T47D (cell line): ENCODE data around the gene RBPJL.

Source experiments
- DNase-seq, 2 experiments: peaks; one replicate each; pipeline versions ENCODE4 v3.0.0 to v3.0.0-alpha.2; 2011 to 2012; ENCODE audit warnings: low read depth in 1 of 2, low spot score in 1 of 2
- JUND ChIP-seq: IDR thresholded peaks from 2 replicates; pipeline ENCODE4 v1.6.1; 2012; ENCODE audit warnings: low read depth
- in situ Hi-C: cut with HindIII; loops from 2 replicates; pipeline ENCODE4 v1.10.0; 2016; ENCODE audit warnings: low sequenced_read_pairs, low pct_unique_long_range_greater_than_20kb

The RBPJL gene

GRCh38 chr20:45283551-45284057, 23.0 kb upstream of the RBPJL start:
- in situ Hi-C loops: no loop called here
- no peak for TF ChIP-seq JUND
- no peak for DNase-seq

GRCh38 chr20:45288376-45288775, 18.3 kb upstream of the RBPJL start:
- no peak for TF ChIP-seq JUND
- in situ Hi-C loops: no loop called here
- DNase-seq: no peak

GRCh38 chr20:45288860-45289259, 17.8 kb upstream of the RBPJL start:
- TF ChIP-seq JUND: no peak
- DNase-seq: no peak
- in situ Hi-C loops: no loop called here

GRCh38 chr20:45289942-45290676, 16.5 kb upstream of the RBPJL start:
- in situ Hi-C loops: no loop called here
- no peak for DNase-seq
- TF ChIP-seq JUND: no peak

GRCh38 chr20:45290677-45291355, 15.8 kb upstream of the RBPJL start:
- peak; percentile 89 to 90 for DNase-seq
- in situ Hi-C loops: no loop called here
- TF ChIP-seq JUND: no peak

- TF ChIP-seq JUND: no peak
- no peak for DNase-seq
- in situ Hi-C loops: no loop called here
Measured at GRCh38 chr20:45291526-45291925, 15.1 kb upstream of the RBPJL start.

GRCh38 chr20:45292343-45292742, 14.3 kb upstream of the RBPJL start:
- no peak for TF ChIP-seq JUND
- in situ Hi-C loops: no loop called here
- DNase-seq: no peak

- in situ Hi-C loops: no loop called here
- DNase-seq: peak; percentile 85 to 99
- TF ChIP-seq JUND: no peak
Measured at GRCh38 chr20:45293041-45294002, 13.3 kb upstream of the RBPJL start.

- DNase-seq: no peak
- TF ChIP-seq JUND: no peak
- in situ Hi-C loops: no loop called here
Measured at GRCh38 chr20:45294003-45294368, 12.7 kb upstream of the RBPJL start.

- in situ Hi-C loops: no loop called here
- TF ChIP-seq JUND: no peak
- DNase-seq: no peak
Measured at GRCh38 chr20:45294659-45295058, 12.0 kb upstream of the RBPJL start.

GRCh38 chr20:45297786-45298497, 8.7 kb upstream of the RBPJL start:
- in situ Hi-C loops: no loop called here
- no peak for TF ChIP-seq JUND
- DNase-seq: no peak

GRCh38 chr20:45299786-45300185, 6.9 kb upstream of the RBPJL start:
- DNase-seq: no peak
- in situ Hi-C loops: no loop called here
- no peak for TF ChIP-seq JUND

GRCh38 chr20:45300961-45301360, 5.7 kb upstream of the RBPJL start:
- no peak for TF ChIP-seq JUND
- in situ Hi-C loops: no loop called here
- peak in 1 of 2 experiments; percentile 54 for DNase-seq
